ENCODE data around the gene CCDC88B.

CCDC88B gene

GRCh38 chr11:64378335-64378880 is 38.4 kb downstream of the CCDC88B start:
- TF ChIP-seq, protein P1, sequence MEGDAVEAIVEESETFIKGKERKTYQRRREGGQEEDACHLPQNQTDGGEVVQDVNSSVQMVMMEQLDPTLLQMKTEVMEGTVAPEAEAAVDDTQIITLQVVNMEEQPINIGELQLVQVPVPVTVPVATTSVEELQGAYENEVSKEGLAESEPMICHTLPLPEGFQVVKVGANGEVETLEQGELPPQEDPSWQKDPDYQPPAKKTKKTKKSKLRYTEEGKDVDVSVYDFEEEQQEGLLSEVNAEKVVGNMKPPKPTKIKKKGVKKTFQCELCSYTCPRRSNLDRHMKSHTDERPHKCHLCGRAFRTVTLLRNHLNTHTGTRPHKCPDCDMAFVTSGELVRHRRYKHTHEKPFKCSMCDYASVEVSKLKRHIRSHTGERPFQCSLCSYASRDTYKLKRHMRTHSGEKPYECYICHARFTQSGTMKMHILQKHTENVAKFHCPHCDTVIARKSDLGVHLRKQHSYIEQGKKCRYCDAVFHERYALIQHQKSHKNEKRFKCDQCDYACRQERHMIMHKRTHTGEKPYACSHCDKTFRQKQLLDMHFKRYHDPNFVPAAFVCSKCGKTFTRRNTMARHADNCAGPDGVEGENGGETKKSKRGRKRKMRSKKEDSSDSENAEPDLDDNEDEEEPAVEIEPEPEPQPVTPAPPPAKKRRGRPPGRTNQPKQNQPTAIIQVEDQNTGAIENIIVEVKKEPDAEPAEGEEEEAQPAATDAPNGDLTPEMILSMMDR (IDR thresholded peaks at IDR 0.05; ENCODE audit: control insufficient read depth, extremely low read depth, insufficient read depth): no peak
- DNase-seq (ENCODE audit: low read depth): peak; percentile 99
- H3K4me3 ChIP-seq (ENCODE audit: low read depth, low read length): peak overlapping the region; percentile 28; the same call in 1 of the 2 replicates

- no peak for DNase-seq (ENCODE audit: low read depth)
- TF ChIP-seq, protein P1 (IDR thresholded peaks at IDR 0.05; ENCODE audit: control insufficient read depth, extremely low read depth, insufficient read depth): no peak
- H3K4me3 ChIP-seq (ENCODE audit: low read depth, low read length): no peak overlapping the region
Measured at GRCh38 chr11:64379160-64379559, 39.2 kb downstream of the CCDC88B start.

DNA sequence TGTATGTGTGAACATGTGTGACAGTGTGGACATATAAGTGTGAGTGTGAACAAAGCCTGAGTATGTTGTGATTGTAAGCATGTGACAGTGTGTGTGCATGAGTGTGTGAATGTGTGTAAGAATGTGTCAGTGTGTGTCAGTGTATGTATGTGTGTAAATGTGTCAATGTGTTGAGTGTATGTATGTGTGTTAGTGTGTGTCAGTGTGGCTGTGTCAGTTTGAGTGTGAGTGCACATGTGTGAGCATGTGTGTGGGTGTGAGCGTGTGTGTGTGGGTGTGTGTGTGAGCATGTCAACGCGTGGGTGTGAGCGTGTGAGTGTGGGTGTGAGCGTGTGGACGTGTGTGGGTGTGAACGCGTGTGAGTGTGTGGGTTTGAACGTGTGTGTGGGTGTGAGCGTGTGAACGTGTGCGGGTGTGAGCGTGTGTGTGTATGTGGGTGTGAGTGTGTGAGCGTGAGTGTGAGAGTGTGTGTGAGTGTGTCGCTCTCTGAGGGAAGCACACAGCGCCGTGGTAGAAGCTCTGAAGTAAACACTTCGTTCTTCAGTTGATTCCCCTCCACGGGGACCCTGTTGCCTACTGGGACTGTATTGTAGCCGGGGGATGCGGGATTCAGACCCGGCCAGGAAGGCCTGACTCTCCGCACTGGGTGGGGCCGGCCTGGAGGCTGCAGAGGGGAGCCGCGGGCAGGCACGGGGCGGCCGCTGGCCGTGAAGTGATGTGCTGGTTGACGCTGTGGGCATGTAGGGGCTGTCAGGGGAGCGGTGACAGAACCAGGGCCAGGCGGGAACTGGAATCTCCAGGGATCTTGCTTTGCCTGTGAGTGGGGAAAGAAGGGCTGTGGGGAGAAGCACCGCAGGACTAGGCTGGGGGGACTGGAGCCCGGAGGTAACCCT is 40.1 kb downstream of the CCDC88B start:
- TF ChIP-seq, protein P1 (IDR thresholded peaks at IDR 0.05; ENCODE audit: control insufficient read depth, extremely low read depth, insufficient read depth): no peak
- DNase-seq (ENCODE audit: low read depth): no peak
- H3K4me3 ChIP-seq (ENCODE audit: low read depth, low read length): no peak overlapping the region

DNA sequence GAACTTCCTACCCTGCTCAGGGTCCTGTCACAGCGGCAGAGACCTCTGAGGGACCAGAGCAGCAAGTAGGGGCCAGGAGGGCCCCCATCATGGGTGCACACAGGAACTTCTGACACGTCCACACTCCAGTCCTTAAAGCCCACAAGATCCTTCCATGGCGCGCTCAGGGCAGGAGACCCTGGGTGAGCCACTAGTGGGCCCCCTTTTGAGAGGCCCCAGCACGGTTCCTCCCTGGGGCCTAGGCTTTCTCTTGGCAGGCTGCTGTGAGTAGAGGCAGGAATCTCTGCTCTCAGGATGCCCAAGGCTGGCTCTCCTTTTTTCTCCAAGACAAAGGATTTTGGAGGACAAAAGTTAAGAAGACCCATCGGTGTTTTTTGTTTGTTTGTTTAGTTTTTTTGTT is 41.3 kb downstream of the CCDC88B start:
- no peak overlapping the region for H3K4me3 ChIP-seq (ENCODE audit: low read depth, low read length)
- TF ChIP-seq, protein P1 (IDR thresholded peaks at IDR 0.05; ENCODE audit: control insufficient read depth, extremely low read depth, insufficient read depth): no peak
- no peak for DNase-seq (ENCODE audit: low read depth)

DNA sequence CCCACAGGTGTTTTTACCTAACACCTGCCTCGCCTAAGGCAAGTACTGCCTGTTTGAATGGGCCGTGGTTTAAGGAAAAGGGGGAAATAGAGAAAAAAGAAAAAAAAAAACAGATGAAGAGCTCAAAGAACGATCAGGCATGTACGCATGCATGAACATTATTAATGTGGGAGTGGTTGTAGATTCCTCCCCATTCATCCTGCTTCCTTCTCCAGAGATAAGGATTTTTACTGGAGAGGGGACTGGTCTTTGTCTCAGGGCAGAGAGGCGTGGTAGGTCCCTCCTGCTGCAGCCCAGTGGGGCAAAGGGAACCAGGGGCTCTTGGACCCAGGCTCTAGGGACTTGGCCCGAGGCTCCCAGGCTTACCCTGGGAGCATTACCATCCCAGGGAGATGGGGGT is 42.0 kb downstream of the CCDC88B start:
- no peak overlapping the region for H3K4me3 ChIP-seq (ENCODE audit: low read depth, low read length)
- DNase-seq (ENCODE audit: low read depth): no peak
- TF ChIP-seq, protein P1 (IDR thresholded peaks at IDR 0.05; ENCODE audit: control insufficient read depth, extremely low read depth, insufficient read depth): no peak

- TF ChIP-seq, protein P1 (IDR thresholded peaks at IDR 0.05; ENCODE audit: control insufficient read depth, extremely low read depth, insufficient read depth): no peak
- no peak for DNase-seq (ENCODE audit: low read depth)
- no peak overlapping the region for H3K4me3 ChIP-seq (ENCODE audit: low read depth, low read length)
Measured at GRCh38 chr11:64382586-64382985, 42.6 kb downstream of the CCDC88B start.
